Endothelial cell of umbilical vein (primary cell): Measurements from ENCODE around the gene CENPF. TPM values are rescaled to one million over a fixed set of nuclear protein-coding genes. Genes with fewer than 3 reads are reported as not detected.

Experiments used
- BruUV-seq: library from RNA; stranded (reverse); fragments of 400-500 nt; replicated peaks from 2 replicates; lab custom pipeline; 2021; lab: Mats Ljungman, UMichigan
- CTCF ChIA-PET: fragments of 300-600, 350-600 bp; sonication (Branson Sonifier 250); formaldehyde crosslinking; loops from one replicate; lab custom pipeline; 2021; ENCODE audit warnings: antibody characterized with exemption, inconsistent platforms; lab: Charles Lee
- POLR2A ChIA-PET: fragments of 300-600, 350-600 bp; sonication (Branson Sonifier 250); formaldehyde crosslinking; loops from one replicate; lab custom pipeline; 2021; ENCODE audit warnings: antibody characterized with exemption, inconsistent platforms; lab: Charles Lee
- DNase-seq: peaks from one replicate; pipeline ENCODE4 v3.0.0-alpha.2; 2011; ENCODE audit warnings: low read depth, low spot score
- FAIRE-seq: peaks from 2 replicates; lab custom pipeline; 2011; peaks lifted over from hg19 to GRCh38; lab: Jason Lieb, UNC
- H2AFZ ChIP-seq: 2 replicates; pipeline ENCODE4 v1.6.0; 2012; ENCODE audit warnings: low read depth, low read length, control low read depth, inconsistent platforms
- H3K27ac ChIP-seq: 2 replicates; pipeline ENCODE4 v1.5.1; 2011; ENCODE audit warnings: low read depth, mild to moderate bottlenecking, control low read depth, low read length, moderate library complexity; ENCODE audit not compliant: insufficient read depth
- H3K27me3 ChIP-seq, 2 experiments: 2 replicates each; pipeline versions ENCODE4 v1.6.0 to v1.6.1; 2011; ENCODE audit warnings: low read length in 2 of 2, mixed read lengths in 1 of 2; ENCODE audit not compliant: control insufficient read depth in 2 of 2, insufficient read depth in 2 of 2
- H3K36me3 ChIP-seq, 2 experiments: 2 replicates in 1 of 2; 3 replicates in 1 of 2; pipeline ENCODE4 v1.5.1; 2011; ENCODE audit warnings: low read length in 2 of 2, mild to moderate bottlenecking in 1 of 2, moderate library complexity in 1 of 2; ENCODE audit not compliant: control insufficient read depth in 2 of 2, insufficient read depth in 2 of 2; ENCODE audit errors: extremely low read depth in 1 of 2
- H3K4me1 ChIP-seq: 3 replicates; pipeline ENCODE4 v1.5.1; 2011; ENCODE audit warnings: mild to moderate bottlenecking, low read length; ENCODE audit not compliant: control insufficient read depth, insufficient read depth; ENCODE audit errors: extremely low read depth
- H3K4me2 ChIP-seq: 2 replicates; pipeline ENCODE4 v1.6.1; 2011; ENCODE audit warnings: low read length, control low read depth, mixed read lengths; ENCODE audit not compliant: insufficient read depth
- H3K4me3 ChIP-seq, 3 experiments: fragments of 200-600 bp in 1 of 3; sonication (generic), shearing (Covaris generic) in 1 of 3; replicated peaks in 1 of 3; 2 replicates each; pipeline ENCODE4 v1.5.1; 2011 to 2016; ENCODE audit warnings: control low read depth in 3 of 3, low read length in 3 of 3, mild to moderate bottlenecking in 2 of 3, inconsistent platforms in 1 of 3, low read depth in 1 of 3, moderate library complexity in 1 of 3; ENCODE audit not compliant: insufficient read depth in 1 of 3
- H3K79me2 ChIP-seq: 2 replicates; pipeline ENCODE4 v1.6.0; 2012; ENCODE audit warnings: low read length, inconsistent platforms; ENCODE audit not compliant: control insufficient read depth, insufficient read depth
- H3K9ac ChIP-seq: replicated peaks from 2 replicates; pipeline ENCODE3; 2011; ENCODE audit warnings: low read length, control low read depth; ENCODE audit not compliant: insufficient read depth; ENCODE audit errors: extremely low read depth
- H3K9me1 ChIP-seq: replicated peaks from 3 replicates; pipeline ENCODE4 v1.6.0; 2011; ENCODE audit warnings: mild to moderate bottlenecking, low read length; ENCODE audit not compliant: control insufficient read depth, insufficient read depth; ENCODE audit errors: extremely low read depth
- H3K9me3 ChIP-seq: replicated peaks from 2 replicates; pipeline ENCODE4 v1.5.1; 2012; ENCODE audit warnings: low read length, inconsistent platforms; ENCODE audit not compliant: control insufficient read depth, insufficient read depth
- H4K20me1 ChIP-seq: replicated peaks from 2 replicates; pipeline ENCODE3; 2011; ENCODE audit warnings: mild to moderate bottlenecking, low read length; ENCODE audit not compliant: control insufficient read depth, insufficient read depth; ENCODE audit errors: extremely low read depth
- CTCF ChIP-seq, 2 donors: IDR thresholded peaks; 1 replicate in 1 of 2; 2 replicates in 1 of 2; pipeline ENCODE4 v1.5.1; 2011; ENCODE audit warnings: low read length in 2 of 2, mild to moderate bottlenecking in 2 of 2, moderate library complexity in 2 of 2, control low read depth in 1 of 2, inconsistent platforms in 1 of 2, low read depth in 1 of 2; ENCODE audit not compliant: insufficient read depth in 1 of 2; ENCODE audit errors: extremely low read depth in 1 of 2
- EZH2 ChIP-seq: IDR thresholded peaks from 2 replicates; pipeline ENCODE4 v1.6.1; 2012; ENCODE audit warnings: borderline replicate concordance, low read depth, mild to moderate bottlenecking, moderate library complexity, low read length, inconsistent platforms; ENCODE audit not compliant: severe bottlenecking
- FOS ChIP-seq: IDR thresholded peaks from 2 replicates; pipeline ENCODE4 v1.6.1; 2011; ENCODE audit warnings: mild to moderate bottlenecking, low read length, moderate library complexity, borderline replicate concordance; ENCODE audit not compliant: insufficient read depth
- GATA2 ChIP-seq: IDR thresholded peaks from 2 replicates; pipeline ENCODE4 v1.7.0; 2011; ENCODE audit warnings: low read depth, mild to moderate bottlenecking, moderate library complexity, mixed read lengths, low read length; ENCODE audit not compliant: insufficient read length, insufficient read depth
- JUN ChIP-seq: IDR thresholded peaks from 2 replicates; pipeline ENCODE4 v1.6.1; 2011; ENCODE audit warnings: borderline replicate concordance, low read depth; ENCODE audit not compliant: insufficient read length, insufficient read depth
- MAX ChIP-seq: IDR thresholded peaks from 2 replicates; pipeline ENCODE4 v1.6.1; 2011; ENCODE audit not compliant: insufficient read depth, insufficient read length
- MYC ChIP-seq: IDR thresholded peaks from one replicate; pipeline ENCODE4 v1.6.1; 2011; ENCODE audit warnings: mild to moderate bottlenecking, low read depth, low read length
- POLR2A ChIP-seq: IDR thresholded peaks from 2 replicates; pipeline ENCODE4 v1.6.1; 2012; ENCODE audit warnings: low read depth, mild to moderate bottlenecking, control low read depth, low read length
- POLR2AphosphoS5 ChIP-seq: IDR thresholded peaks from 2 replicates; pipeline ENCODE4 v1.6.1; 2012; ENCODE audit warnings: low read depth, mild to moderate bottlenecking, control low read depth, low read length, moderate library complexity; ENCODE audit not compliant: insufficient read depth
- dilution Hi-C: fragments of 300-500 bp; cut with MboI; formaldehyde crosslinking; loops from one replicate; pipeline ENCODE4 v1.15.0; 2019; ENCODE audit warnings: low sequenced_read_pairs; ENCODE audit not compliant: extremely low pct_ligation_motif_present
- intact Hi-C: fragments of 100-400 bp; cut with micrococcal nuclease; formaldehyde crosslinking; loops from one replicate; pipeline ENCODE4 v1.10.0; 2022
- polyA plus RNA-seq, 4 experiments: library from polyadenylated mRNA; depleted of rRNA in 3 of 4; stranded (reverse) in 3 of 4; unstranded in 1 of 4; fragments of >200 nt; gene quantifications; 2 replicates each; pipeline versions ENCODE4 v1.2.1 to v1.2.3, GENCODE V29; 2011 to 2012; ENCODE audit warnings: missing spikeins in 1 of 4
- total RNA-seq: library from RNA; stranded (reverse); gene quantifications from 2 replicates; pipeline ENCODE4 v1.2.3, GENCODE V29; 2021

CENPF gene
- total and polyA plus RNA-seq, 2 donors (not counting 3 experiments of a cell fraction or from before 2014, with no cell fraction given): 6.4 to 66.2 TPM

DNA sequence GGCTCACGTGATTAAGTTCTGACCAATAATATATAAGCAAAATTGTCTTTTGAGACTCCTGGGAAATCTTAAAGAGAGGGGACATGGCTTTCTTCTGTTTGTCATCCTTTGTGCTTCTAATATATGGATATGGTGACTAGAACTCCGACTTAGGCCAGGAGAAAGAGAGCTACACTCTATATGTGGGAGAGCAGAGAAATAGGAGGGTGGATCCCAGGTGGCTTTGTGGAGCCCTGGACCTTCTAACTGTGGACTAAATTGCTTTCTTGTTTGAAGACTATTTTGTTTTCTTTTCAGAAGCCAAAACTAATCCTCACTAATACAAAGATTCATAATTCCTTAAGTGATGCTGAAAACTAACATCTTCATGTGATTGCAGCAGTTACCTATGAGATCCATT lies 75.0 kb downstream of the CENPF start:
- dilution Hi-C loops (no loop called here), intact Hi-C loops (no loop called here)
- no peak overlapping the region for H3K9ac ChIP-seq
- no peaks in the 10 kb centered on the region for H3K9me1 ChIP-seq
- no peak overlapping the region for H2AFZ ChIP-seq
- peaks cover 4% of the 10 kb centered on the region for H3K4me1 ChIP-seq
- DNase-seq (no peak), FAIRE-seq (no peak)
- TF ChIP-seq MAX (no peak), EZH2 (no peak), CTCF (IDR thresholded peaks at IDR 0.05; ENCODE audit: extremely low read depth in 1 of 2, insufficient read depth in 1 of 2, low read depth in 1 of 2, low read length in 2 of 2) (no peak), MYC (no peak), POLR2A (no peak), JUN (no peak), FOS (no peak), GATA2 (no peak), POLR2AphosphoS5 (no peak)
- BruUV-seq: no TSS peak
- H3K4me3 ChIP-seq: no peak overlapping the region
- no peaks in the 10 kb centered on the region for H3K79me2 ChIP-seq
- H4K20me1 ChIP-seq: no peaks in the 10 kb centered on the region
- CTCF ChIA-PET: no interaction called here
- H3K27ac ChIP-seq: no peak overlapping the region
- POLR2A ChIA-PET: no interaction called here
- no peaks in the 10 kb centered on the region for H3K27me3 ChIP-seq
- H3K9me3 ChIP-seq: no peaks in the 10 kb centered on the region
- no peaks in the 10 kb centered on the region for H3K36me3 ChIP-seq
- no peak overlapping the region for H3K4me2 ChIP-seq
